ENCODE data around the gene ZSWIM5. TPM values are rescaled to one million over a fixed set of nuclear protein-coding genes. Genes with fewer than 3 reads are reported as not detected.

ZSWIM5 gene
- polyA plus RNA-seq (0.03 to 0.06 TPM in 2 of 3 replicates, not detected in the other), polyA minus RNA-seq (0.07 TPM in 1 of 3 replicates, not detected in the others)
- polyA plus RNA-seq (2011; ENCODE audit: low read depth), result not detected
- 0.03 and 0.06 TPM in 2 replicates for polyA plus RNA-seq (2011; cell fraction: cytosol; rRNA removed)
- 0.04 and 0.10 TPM in 2 replicates for polyA plus RNA-seq (2011; cell fraction: nucleus; rRNA removed)
- polyA plus RNA-seq (2012; ENCODE audit: low replicate concordance), result 0.01 and 0.03 TPM in 2 replicates
- polyA minus RNA-seq (2011; cell fraction: cytosol; rRNA and poly(A)+ RNA removed), result not detected
- polyA minus RNA-seq (2011; cell fraction: nucleus; rRNA and poly(A)+ RNA removed), result 0.08 and 0.11 TPM in 2 replicates

GRCh38 chr1:45205910-45206721 is at the start of gene ZSWIM5:
Gene ZSWIM5, minus strand, starts transcription at chr1:45206605. Its CDS starts 255 bp downstream, at chr1:45206350.
- dilution Hi-C loops (cut with MboI; ENCODE audit: extremely low pct_ligation_motif_present, low sequenced_read_pairs), result no loop called here
- no peak for DNase-seq (ENCODE audit: low read depth, low spot score)

GRCh38 chr1:45254490-45254889 is 48.1 kb upstream of the ZSWIM5 start:
- H3K9me3 ChIP-seq (ENCODE audit: control insufficient read depth, low read depth, low read length), result peaks cover 2% of the 10 kb centered on the region
- H2AFZ ChIP-seq (ENCODE audit: control insufficient read depth, low read length), result no peak overlapping the region
- H3K36me3 ChIP-seq (ENCODE audit: control insufficient read depth in 2 of 2, extremely low read depth in 1 of 2, insufficient read depth in 2 of 2, low read length in 2 of 2), result no peaks in the 10 kb centered on the region
- no peaks in the 10 kb centered on the region for H3K4me1 ChIP-seq (ENCODE audit: control insufficient read depth, extremely low read depth, insufficient read depth, low read length)
- no peak overlapping the region for H3K27ac ChIP-seq (ENCODE audit: control insufficient read depth, insufficient read depth, low read length)
- H4K20me1 ChIP-seq (ENCODE audit: control insufficient read depth, extremely low read depth, insufficient read depth, low read length), result no peaks in the 10 kb centered on the region
- no peaks in the 10 kb centered on the region for H3K27me3 ChIP-seq (ENCODE audit: control insufficient read depth, extremely low read depth, insufficient read depth, low read length)
- H3K79me2 ChIP-seq (ENCODE audit: control insufficient read depth, insufficient read depth, low read length), result no peaks in the 10 kb centered on the region
- no peak overlapping the region for H3K9ac ChIP-seq (ENCODE audit: control insufficient read depth, extremely low read depth, insufficient read depth, low read length)
- no peak for DNase-seq (ENCODE audit: low read depth, low spot score)
- no peaks in the 10 kb centered on the region for H3K9me1 ChIP-seq (ENCODE audit: control insufficient read depth, extremely low read depth, insufficient read depth, low read length)
- H3K4me3 ChIP-seq (ENCODE audit: control insufficient read depth in 2 of 3, extremely low read depth in 1 of 3, insufficient read depth in 2 of 3, low read depth in 1 of 3, low read length in 3 of 3), result no peak overlapping the region
- TF ChIP-seq EZH2 (IDR thresholded peaks at IDR 0.05; ENCODE audit: low read length) (no peak), CTCF (optimal IDR thresholded peaks at IDR 0.05 in 1 of 3, IDR thresholded peaks at IDR 0.05 in 1 of 3, conservative IDR thresholded peaks at IDR 0.05 in 1 of 3; ENCODE audit: extremely low read depth in 1 of 3, insufficient read depth in 2 of 3, low read length in 3 of 3) (no peak)
- FAIRE-seq, result no peak
- dilution Hi-C loops (cut with MboI; ENCODE audit: extremely low pct_ligation_motif_present, low sequenced_read_pairs), result no loop called here
- no peak overlapping the region for H3K4me2 ChIP-seq (ENCODE audit: control insufficient read depth, extremely low read depth, insufficient read depth, low read depth, low read length)

More at GRCh38 chr1:45205910-45206721, at the start of gene ZSWIM5:
- Histone ChIP-seq H3K27ac (ENCODE audit: control insufficient read depth, insufficient read depth, low read length) (no peak within 1 kb of the TSS), H3K36me3 (ENCODE audit: control insufficient read depth in 2 of 2, extremely low read depth in 1 of 2, insufficient read depth in 2 of 2, low read length in 2 of 2) (no peaks in the 10 kb centered on the region), H3K9me3 (ENCODE audit: control insufficient read depth, low read depth, low read length) (no peaks in the 10 kb centered on the region), H3K79me2 (ENCODE audit: control insufficient read depth, insufficient read depth, low read length) (no peaks in the 10 kb centered on the region), H3K9me1 (ENCODE audit: control insufficient read depth, extremely low read depth, insufficient read depth, low read length) (no peaks in the 10 kb centered on the region), H3K9ac (ENCODE audit: control insufficient read depth, extremely low read depth, insufficient read depth, low read length) (no peak within 1 kb of the TSS), H3K4me3 (ENCODE audit: control insufficient read depth in 2 of 3, extremely low read depth in 1 of 3, insufficient read depth in 2 of 3, low read depth in 1 of 3, low read length in 3 of 3) (peak within 1 kb of the TSS; percentile 50 to 62 (median 56)), H3K4me2 (ENCODE audit: control insufficient read depth, extremely low read depth, insufficient read depth, low read depth, low read length) (peak within 1 kb of the TSS; percentile 83), H2AFZ (ENCODE audit: control insufficient read depth, low read length) (peak within 1 kb of the TSS; percentile 76), H3K4me1 (ENCODE audit: control insufficient read depth, extremely low read depth, insufficient read depth, low read length) (peaks cover 4% of the 10 kb centered on the region), H3K27me3 (ENCODE audit: control insufficient read depth, extremely low read depth, insufficient read depth, low read length) (peaks cover 31% of the 10 kb centered on the region), H4K20me1 (ENCODE audit: control insufficient read depth, extremely low read depth, insufficient read depth, low read length) (no peaks in the 10 kb centered on the region)
- FAIRE-seq, result no peak
- TF ChIP-seq EZH2 (IDR thresholded peaks at IDR 0.05; ENCODE audit: low read length), result peak; percentile 13
- no peak for TF ChIP-seq CTCF (optimal IDR thresholded peaks at IDR 0.05 in 1 of 3, IDR thresholded peaks at IDR 0.05 in 1 of 3, conservative IDR thresholded peaks at IDR 0.05 in 1 of 3; ENCODE audit: extremely low read depth in 1 of 3, insufficient read depth in 2 of 3, low read length in 3 of 3)

Measured in keratinocyte (primary cell).